GM21619 (cell line): ENCODE data around the gene STIM1.
"Not testable (repeated sequence)": the region's sequence is repeated elsewhere in the genome, so short reads cannot be mapped to it uniquely, and the experiment has no call there.

Experiments used
- ATAC-seq: cut with Tn5 transposase; IDR thresholded peaks from one replicate; pipeline ENCODE4 v1.9.1; 2021; ENCODE audit not compliant: unreplicated experiment

The STIM1 gene

GRCh38 chr11:4017129-4017528 lies 161.7 kb downstream of the STIM1 start:
- ATAC-seq: no peak

- ATAC-seq: no peak
These were observed 163.2 kb downstream of the STIM1 start for GRCh38 chr11:4018641-4019040.

- ATAC-seq: no peak
These were observed 164.4 kb downstream of the STIM1 start for GRCh38 chr11:4019891-4020290.

- no peak for ATAC-seq
These were observed 167.2 kb downstream of the STIM1 start for GRCh38 chr11:4022669-4023068.

- no peak for ATAC-seq
These were observed 169.9 kb downstream of the STIM1 start for GRCh38 chr11:4025248-4025966.

GRCh38 chr11:4025967-4026324 lies 170.5 kb downstream of the STIM1 start:
- no peak for ATAC-seq

- no peak for ATAC-seq
These were observed 170.9 kb downstream of the STIM1 start for GRCh38 chr11:4026389-4026788.

GRCh38 chr11:4027746-4028145 lies 172.3 kb downstream of the STIM1 start:
- ATAC-seq: no peak

GRCh38 chr11:4030197-4030596 lies 174.7 kb downstream of the STIM1 start:
- no peak for ATAC-seq

- ATAC-seq: no peak
These were observed 176.6 kb downstream of the STIM1 start for GRCh38 chr11:4032097-4032496.

- no peak for ATAC-seq
These were observed 180.5 kb downstream of the STIM1 start for GRCh38 chr11:4035985-4036384.

- no peak for ATAC-seq
These were observed 183.5 kb downstream of the STIM1 start for GRCh38 chr11:4039011-4039410.

GRCh38 chr11:4040461-4040860 lies 185.0 kb downstream of the STIM1 start:
- no peak for ATAC-seq

GRCh38 chr11:4041731-4042391 lies 186.4 kb downstream of the STIM1 start:
- ATAC-seq: no peak

- ATAC-seq: no peak
These were observed 189.6 kb downstream of the STIM1 start for GRCh38 chr11:4044976-4045646.

- ATAC-seq: no peak
These were observed 192.9 kb downstream of the STIM1 start for GRCh38 chr11:4048340-4048739.

GRCh38 chr11:4049006-4049405 lies 193.5 kb downstream of the STIM1 start:
- no peak for ATAC-seq

- no peak for ATAC-seq
These were observed 194.7 kb downstream of the STIM1 start for GRCh38 chr11:4050138-4050537.

- ATAC-seq: not testable (repeated sequence)
These were observed 197.7 kb downstream of the STIM1 start for GRCh38 chr11:4053200-4053599.

GRCh38 chr11:4054643-4055042 lies 199.2 kb downstream of the STIM1 start:
- no peak for ATAC-seq

- no peak for ATAC-seq
These were observed 204.0 kb downstream of the STIM1 start for GRCh38 chr11:4059424-4059823.
